Measurements from ENCODE around the gene LETM1. TPM values are rescaled to one million over a fixed set of nuclear protein-coding genes. Genes with fewer than 3 reads are reported as not detected.

Gene LETM1
- total RNA-seq, 1 experiment from 2014 or later: 63.9 TPM

- no peaks in the 10 kb centered on the region for H3K9me3 ChIP-seq
- H3K36me3 ChIP-seq (ENCODE audit: control insufficient read depth, insufficient read depth, low read length): no peaks in the 10 kb centered on the region; the same call in 1 of the 2 replicates
- H3K4me1 ChIP-seq: peaks cover 11% of the 10 kb centered on the region
- no peak for TF ChIP-seq CTCF (IDR thresholded peaks at IDR 0.05; ENCODE audit: insufficient read depth in 1 of 2, low read depth in 1 of 2, low read length in 1 of 2, severe bottlenecking in 1 of 2, unreplicated experiment in 1 of 2)
- intact Hi-C loops (cut with micrococcal nuclease; ENCODE audit: unreplicated experiment): no loop called here
- H3K27ac Mint-ChIP-seq (ENCODE audit: unreplicated experiment): no peak overlapping the region
- DNase-seq: no peak
- POLR2A ChIA-PET: interaction anchor here (0.6 kb wide), 1 partner anchor 34 kb away, joined by 7 read pairs; no protein-coding TSS in a partner anchor
- BruUV-seq (replicated peaks): no TSS peak
- H3K4me3 ChIP-seq (ENCODE audit: low read depth, low read length): no peak overlapping the region
- no peak overlapping the region for H3K4me3 Mint-ChIP-seq (ENCODE audit: unreplicated experiment)
- CTCF ChIA-PET: interaction anchor here (0.6 kb wide), 1 partner anchor 39 kb away, joined by 5 read pairs; no protein-coding TSS in a partner anchor
- no peaks in the 10 kb centered on the region for H3K27me3 ChIP-seq (replicated peaks; ENCODE audit: control insufficient read depth, insufficient read depth, low read length)
- peaks cover 63% of the 10 kb centered on the region for H3K36me3 Mint-ChIP-seq (ENCODE audit: insufficient read depth, unreplicated experiment)
- H3K27me3 Mint-ChIP-seq (ENCODE audit: insufficient read depth, unreplicated experiment): no peaks in the 10 kb centered on the region
- H3K9me3 Mint-ChIP-seq (ENCODE audit: unreplicated experiment): no peaks in the 10 kb centered on the region
- H3K4me1 Mint-ChIP-seq (ENCODE audit: low read depth, unreplicated experiment): no peaks in the 10 kb centered on the region
Measured at GRCh38 chr4:1806596-1807331, 49.2 kb downstream of the LETM1 start.

GRCh38 chr4:1806223-1806564 is 49.8 kb downstream of the LETM1 start:
- H3K36me3 Mint-ChIP-seq (ENCODE audit: insufficient read depth, unreplicated experiment): peaks cover 69% of the 10 kb centered on the region
- Histone ChIP-seq H3K36me3 (ENCODE audit: control insufficient read depth, insufficient read depth, low read length) (no peaks in the 10 kb centered on the region; the same call in 1 of the 2 replicates), H3K27me3 (replicated peaks; ENCODE audit: control insufficient read depth, insufficient read depth, low read length) (no peaks in the 10 kb centered on the region), H3K4me3 (ENCODE audit: low read depth, low read length) (no peak overlapping the region), H3K4me1 (peaks cover 11% of the 10 kb centered on the region), H3K9me3 (no peaks in the 10 kb centered on the region)
- intact Hi-C loops (cut with micrococcal nuclease; ENCODE audit: unreplicated experiment): no loop called here
- no peaks in the 10 kb centered on the region for H3K9me3 Mint-ChIP-seq (ENCODE audit: unreplicated experiment)
- no peaks in the 10 kb centered on the region for H3K27me3 Mint-ChIP-seq (ENCODE audit: insufficient read depth, unreplicated experiment)
- no peak overlapping the region for H3K27ac Mint-ChIP-seq (ENCODE audit: unreplicated experiment)
- no peak overlapping the region for H3K4me3 Mint-ChIP-seq (ENCODE audit: unreplicated experiment)
- CTCF ChIA-PET: interaction anchor here (0.6 kb wide), 1 partner anchor 38 kb away, joined by 5 read pairs; no protein-coding TSS in a partner anchor
- POLR2A ChIA-PET: interaction anchor here (0.6 kb wide), 1 partner anchor 33 kb away, joined by 7 read pairs; no protein-coding TSS in a partner anchor
- DNase-seq: no peak
- TF ChIP-seq CTCF (IDR thresholded peaks at IDR 0.05; ENCODE audit: insufficient read depth in 1 of 2, low read depth in 1 of 2, low read length in 1 of 2, severe bottlenecking in 1 of 2, unreplicated experiment in 1 of 2): no peak
- H3K4me1 Mint-ChIP-seq (ENCODE audit: low read depth, unreplicated experiment): no peaks in the 10 kb centered on the region
- BruUV-seq (replicated peaks): no TSS peak

- H3K4me1 Mint-ChIP-seq (ENCODE audit: low read depth, unreplicated experiment): no peaks in the 10 kb centered on the region
- peaks cover 11% of the 10 kb centered on the region for H3K4me1 ChIP-seq
- H3K4me3 Mint-ChIP-seq (ENCODE audit: unreplicated experiment): no peak overlapping the region
- no peak for DNase-seq
- no peak overlapping the region for H3K27ac Mint-ChIP-seq (ENCODE audit: unreplicated experiment)
- no peaks in the 10 kb centered on the region for H3K27me3 ChIP-seq (replicated peaks; ENCODE audit: control insufficient read depth, insufficient read depth, low read length)
- no peaks in the 10 kb centered on the region for H3K27me3 Mint-ChIP-seq (ENCODE audit: insufficient read depth, unreplicated experiment)
- ChIA-PET CTCF (interaction anchor here (0.6 kb wide), 1 partner anchor 38 kb away, joined by 5 read pairs; no protein-coding TSS in a partner anchor), POLR2A (interaction anchor here (0.6 kb wide), 1 partner anchor 33 kb away, joined by 7 read pairs; no protein-coding TSS in a partner anchor)
- no peak for TF ChIP-seq CTCF (IDR thresholded peaks at IDR 0.05; ENCODE audit: insufficient read depth in 1 of 2, low read depth in 1 of 2, low read length in 1 of 2, severe bottlenecking in 1 of 2, unreplicated experiment in 1 of 2)
- H3K9me3 Mint-ChIP-seq (ENCODE audit: unreplicated experiment): no peaks in the 10 kb centered on the region
- TSS peak; percentile 7 for BruUV-seq (replicated peaks)
- peaks cover 73% of the 10 kb centered on the region for H3K36me3 Mint-ChIP-seq (ENCODE audit: insufficient read depth, unreplicated experiment)
- H3K36me3 ChIP-seq (ENCODE audit: control insufficient read depth, insufficient read depth, low read length): no peaks in the 10 kb centered on the region; the same call in none of the 2 replicates
- H3K9me3 ChIP-seq: no peaks in the 10 kb centered on the region
- intact Hi-C loops (cut with micrococcal nuclease; ENCODE audit: unreplicated experiment): no loop called here
- no peak overlapping the region for H3K4me3 ChIP-seq (ENCODE audit: low read depth, low read length)
Measured at GRCh38 chr4:1805493-1806222, 50.3 kb downstream of the LETM1 start.
